DOHH2 (cell line): ENCODE measurements around the gene VILL.

Source experiments
- CTCF ChIP-seq: fragments of 200-600 bp; sonication (generic); IDR thresholded peaks from one replicate; pipeline ENCODE4 v1.5.1; 2014; ENCODE audit warnings: antibody characterized with exemption, mild to moderate bottlenecking, low read depth, low read length; ENCODE audit not compliant: poor library complexity, severe bottlenecking
- EZH2phosphoT487 ChIP-seq: fragments of 200-600 bp; sonication (generic); IDR thresholded peaks from 2 replicates; pipeline ENCODE4 v1.6.1; 2017; ENCODE audit warnings: borderline replicate concordance, mild to moderate bottlenecking, antibody characterized with exemption, low read length, moderate library complexity, mixed read lengths

- TF ChIP-seq CTCF, result no peak
- no peak for TF ChIP-seq EZH2phosphoT487
Measured at GRCh38 chr3:38039899-38040261, 49.3 kb downstream of the VILL start.
